Liver (tissue), 9 donors: Measurements from ENCODE around the gene PREX1. TPM values are rescaled to one million over a fixed set of nuclear protein-coding genes. Genes with fewer than 3 reads are reported as not detected.

Source experiments
- DNase-seq: peaks from one replicate; pipeline ENCODE4 v3.0.0-alpha.2; 2017; ENCODE audit warnings: low spot score
- H3K27ac ChIP-seq, 2 donors: one replicate each; pipeline ENCODE4 v1.7.0; 2013; ENCODE audit warnings: inconsistent platforms in 2 of 2, low read length in 2 of 2, control low read depth in 1 of 2, low read depth in 1 of 2, mild to moderate bottlenecking in 1 of 2
- H3K27me3 ChIP-seq, 4 donors: one replicate each; pipeline versions ENCODE4 v1.6.1 to v1.7.0; 2013; ENCODE audit warnings: low read length in 3 of 4, inconsistent platforms in 1 of 4, mild to moderate bottlenecking in 1 of 4, moderate library complexity in 1 of 4; ENCODE audit not compliant: control insufficient read depth in 4 of 4, insufficient read depth in 4 of 4
- H3K36me3 ChIP-seq, 4 donors: one replicate each; pipeline versions ENCODE4 v1.6.1 to v1.7.0; 2013; ENCODE audit warnings: low read length in 3 of 4, mild to moderate bottlenecking in 3 of 4, low read depth in 1 of 4, moderate library complexity in 1 of 4; ENCODE audit not compliant: control insufficient read depth in 4 of 4, insufficient read depth in 3 of 4
- H3K4me1 ChIP-seq, 4 donors: one replicate each; pipeline versions ENCODE4 v1.6.1 to v1.7.0; 2013; ENCODE audit warnings: low read length in 3 of 4, mild to moderate bottlenecking in 3 of 4, moderate library complexity in 1 of 4; ENCODE audit not compliant: control insufficient read depth in 4 of 4, insufficient read depth in 4 of 4
- H3K4me3 ChIP-seq, 3 donors: one replicate each; pipeline versions ENCODE4 v1.6.1 to v1.7.0; 2013; ENCODE audit warnings: low read length in 3 of 3, control low read depth in 1 of 3, low read depth in 1 of 3, mild to moderate bottlenecking in 1 of 3
- H3K9ac ChIP-seq, 2 donors: one replicate each; pipeline ENCODE4 v1.7.0; 2013; ENCODE audit warnings: low read length in 2 of 2, mild to moderate bottlenecking in 2 of 2, moderate library complexity in 2 of 2, control low read depth in 1 of 2, low read depth in 1 of 2
- H3K9me3 ChIP-seq, 4 donors: one replicate each; pipeline versions ENCODE4 v1.6.1 to v1.7.0; 2013; ENCODE audit warnings: low read length in 3 of 4; ENCODE audit not compliant: control insufficient read depth in 4 of 4
- CTCF ChIP-seq: fragments of 150-350 bp; IDR thresholded peaks from 2 replicates; pipeline ENCODE4 v1.5.1; 2017; ENCODE audit warnings: improper control_type of control experiment, low read depth, low read length; ENCODE audit not compliant: missing input control
- FOXA1 ChIP-seq: IDR thresholded peaks from 2 replicates; pipeline ENCODE4 v1.6.1; 2016; ENCODE audit warnings: antibody characterized with exemption
- GABPA ChIP-seq, 2 donors: IDR thresholded peaks in 1 of 2; conservative IDR thresholded peaks in 1 of 2; 2 replicates each; pipeline ENCODE4 v1.6.1; 2016; ENCODE audit warnings: antibody characterized with exemption in 2 of 2, mild to moderate bottlenecking in 1 of 2, moderate library complexity in 1 of 2
- HNF4G ChIP-seq: IDR thresholded peaks from 2 replicates; pipeline ENCODE4 v1.6.1; 2016; ENCODE audit warnings: antibody characterized with exemption
- JUND ChIP-seq, 2 donors: IDR thresholded peaks; 2 replicates each; pipeline ENCODE4 v1.6.1; 2016; ENCODE audit warnings: antibody characterized with exemption in 2 of 2
- NR2F2 ChIP-seq: IDR thresholded peaks from 2 replicates; pipeline ENCODE4 v1.6.1; 2016; ENCODE audit warnings: antibody characterized with exemption
- RAD21 ChIP-seq, 2 donors: IDR thresholded peaks; 2 replicates each; pipeline ENCODE4 v1.6.1; 2016; ENCODE audit warnings: antibody characterized with exemption in 2 of 2, mild to moderate bottlenecking in 2 of 2
- RXRA ChIP-seq, 2 donors: IDR thresholded peaks; 2 replicates each; pipeline ENCODE4 v1.6.1; 2017 to 2018; ENCODE audit warnings: antibody characterized with exemption in 2 of 2, mild to moderate bottlenecking in 1 of 2
- SP1 ChIP-seq: IDR thresholded peaks from 2 replicates; pipeline ENCODE4 v1.6.1; 2018; ENCODE audit warnings: antibody characterized with exemption, mild to moderate bottlenecking
- TAF1 ChIP-seq: conservative IDR thresholded peaks from 2 replicates; pipeline ENCODE4 v1.6.1; 2016; ENCODE audit warnings: antibody characterized with exemption, mild to moderate bottlenecking
- YY1 ChIP-seq: IDR thresholded peaks from 2 replicates; pipeline ENCODE4 v1.6.1; 2016; ENCODE audit warnings: antibody characterized with exemption, mild to moderate bottlenecking
- ZBTB33 ChIP-seq: IDR thresholded peaks from 2 replicates; pipeline ENCODE4 v1.6.1; 2016; ENCODE audit warnings: antibody characterized with exemption
- WGBS: extraction: QIAGEN DNeasy Blood & Tissue Kit; methylation state at CpG from one replicate; pipeline ENCODE4 v1.1.7; 2013; 5-methylcytosine and 5-hydroxymethylcytosine counted together
- polyA plus RNA-seq, 2 donors: library from polyadenylated mRNA; stranded (reverse) in 1 of 2; unstranded in 1 of 2; fragments of 200-250 nt in 1 of 2; fragments of >200 nt in 1 of 2; fragmentation: Nextera tagmentation in 1 of 2; extraction: Ambion mirVana in 1 of 2; gene quantifications; one replicate each; pipeline versions ENCODE4 v1.2.1 to v1.2.3, GENCODE V29; 2013 to 2015
- total RNA-seq, 2 donors: library from RNA; depleted of rRNA; stranded (reverse); fragments of >200 nt; gene quantifications; one replicate each; pipeline ENCODE4 v1.2.3, GENCODE V29; 2014
- donor health status: healthy.
- donor health status: healthy.
- donor health status: healthy.
- donor health status: healthy.
- donor health status: healthy.

Gene PREX1
- total and polyA plus RNA-seq, 4 donors: 2.2 to 18.0 (median 10.8) TPM

GRCh38 chr20:48769069-48769983 lies 58.5 kb downstream of the PREX1 start (continued):
- TF ChIP-seq CTCF: no peak
- no peak for TF ChIP-seq GABPA (IDR thresholded peaks at IDR 0.05 in 1 of 2, conservative IDR thresholded peaks at IDR 0.05 in 1 of 2)
- TF ChIP-seq HNF4G: no peak
- TF ChIP-seq JUND (IDR thresholded peaks at IDR 0.05): no peak
- TF ChIP-seq RAD21 (IDR thresholded peaks at IDR 0.05): no peak
- TF ChIP-seq FOXA1: no peak
- no peak for TF ChIP-seq NR2F2
- TF ChIP-seq SP1: no peak
- TF ChIP-seq RXRA (IDR thresholded peaks at IDR 0.05): no peak

- peaks cover 0 to 2% (median 0%) of the 10 kb centered on the region in 4 donors for H3K4me1 ChIP-seq
- H3K9me3 ChIP-seq: no peaks in the 10 kb centered on the region
- WGBS: 87% methylated on average over 27 of the region's 27 CpGs
- H3K9ac ChIP-seq: no peak overlapping the region
- no peaks in the 10 kb centered on the region for H3K27me3 ChIP-seq
- H3K27ac ChIP-seq: no peak overlapping the region
- no peaks in the 10 kb centered on the region for H3K36me3 ChIP-seq
- DNase-seq: no peak
- TF ChIP-seq YY1 (no peak), FOXA1 (no peak), CTCF (no peak), NR2F2 (no peak), ZBTB33 (no peak), TAF1 (no peak), SP1 (no peak)
- H3K4me3 ChIP-seq: no peak overlapping the region
These were observed 60.5 kb downstream of the PREX1 start for GRCh38 chr20:48766961-48767960.
